ENCODE data around the gene PLS3. TPM values are rescaled to one million over a fixed set of nuclear protein-coding genes. Genes with fewer than 3 reads are reported as not detected.

Gene PLS3
- total and polyA plus RNA-seq, 8 donors, result 186 to 354 (median 300) TPM

DNA sequence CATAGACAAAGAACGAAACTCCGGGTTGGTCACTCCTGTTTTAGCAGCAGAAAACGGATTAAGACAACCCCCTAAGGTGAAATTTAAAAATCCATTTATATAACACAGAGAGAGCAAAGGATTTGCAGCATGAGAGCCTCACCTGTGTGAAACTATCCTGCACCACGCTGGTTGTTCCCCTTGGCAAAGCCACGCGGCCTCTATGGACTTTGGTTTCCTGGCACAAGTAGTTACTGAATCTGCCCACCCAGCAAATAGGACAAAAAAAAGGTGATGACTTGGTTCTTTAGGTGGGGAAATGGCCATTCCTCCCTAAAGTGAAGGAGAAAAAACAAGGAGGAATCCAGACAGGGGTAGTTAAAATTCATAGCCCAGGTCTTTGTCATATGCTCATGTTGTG is 133.1 kb downstream of the PLS3 start:
- TF ChIP-seq, protein P1, sequence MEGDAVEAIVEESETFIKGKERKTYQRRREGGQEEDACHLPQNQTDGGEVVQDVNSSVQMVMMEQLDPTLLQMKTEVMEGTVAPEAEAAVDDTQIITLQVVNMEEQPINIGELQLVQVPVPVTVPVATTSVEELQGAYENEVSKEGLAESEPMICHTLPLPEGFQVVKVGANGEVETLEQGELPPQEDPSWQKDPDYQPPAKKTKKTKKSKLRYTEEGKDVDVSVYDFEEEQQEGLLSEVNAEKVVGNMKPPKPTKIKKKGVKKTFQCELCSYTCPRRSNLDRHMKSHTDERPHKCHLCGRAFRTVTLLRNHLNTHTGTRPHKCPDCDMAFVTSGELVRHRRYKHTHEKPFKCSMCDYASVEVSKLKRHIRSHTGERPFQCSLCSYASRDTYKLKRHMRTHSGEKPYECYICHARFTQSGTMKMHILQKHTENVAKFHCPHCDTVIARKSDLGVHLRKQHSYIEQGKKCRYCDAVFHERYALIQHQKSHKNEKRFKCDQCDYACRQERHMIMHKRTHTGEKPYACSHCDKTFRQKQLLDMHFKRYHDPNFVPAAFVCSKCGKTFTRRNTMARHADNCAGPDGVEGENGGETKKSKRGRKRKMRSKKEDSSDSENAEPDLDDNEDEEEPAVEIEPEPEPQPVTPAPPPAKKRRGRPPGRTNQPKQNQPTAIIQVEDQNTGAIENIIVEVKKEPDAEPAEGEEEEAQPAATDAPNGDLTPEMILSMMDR (IDR thresholded peaks at IDR 0.05), result no peak
- no peak overlapping the region for H3K27ac ChIP-seq
- H3K27me3 ChIP-seq, result peaks cover 0 to 5% of the 10 kb centered on the region in 2 donors
- H3K4me3 ChIP-seq, result no peak overlapping the region
- no peaks in the 10 kb centered on the region for H3K4me1 ChIP-seq
- DNase-seq (no peak), ATAC-seq (no peak)
- H3K9me3 ChIP-seq, result no peaks in the 10 kb centered on the region
- H3K36me3 ChIP-seq, result no peaks in the 10 kb centered on the region
- intact Hi-C loops (cut with DNase I), result no loop called here

DNA sequence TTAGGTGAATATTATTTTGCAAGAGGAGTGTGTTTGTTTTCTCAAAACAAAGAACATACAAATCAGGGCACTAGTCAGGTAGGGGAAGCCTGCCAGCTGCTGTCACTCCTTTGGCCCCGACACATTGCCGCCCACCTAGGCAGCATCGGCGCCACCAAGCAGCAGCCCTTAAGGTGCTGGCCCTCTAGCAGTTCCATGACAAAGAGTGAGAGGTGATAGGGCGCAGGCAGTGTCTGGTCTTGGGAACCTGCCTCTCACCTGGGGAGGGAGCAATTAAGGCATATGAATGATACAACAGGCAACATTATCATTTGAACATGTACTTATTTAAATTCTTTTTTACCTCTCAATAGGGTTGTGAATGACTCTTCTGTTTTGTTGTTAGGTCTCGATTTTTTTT is 135.1 kb downstream of the PLS3 start:
- Histone ChIP-seq H3K4me1 (no peaks in the 10 kb centered on the region), H3K27me3 (peaks cover 0 to 5% of the 10 kb centered on the region in 2 donors), H3K4me3 (no peak overlapping the region), H3K9me3 (no peaks in the 10 kb centered on the region), H3K36me3 (no peaks in the 10 kb centered on the region), H3K27ac (no peak overlapping the region)
- intact Hi-C loops (cut with DNase I), result no loop called here
- TF ChIP-seq, protein P1 (IDR thresholded peaks at IDR 0.05), result no peak
- no peak for DNase-seq
- ATAC-seq, result no peak

DNA sequence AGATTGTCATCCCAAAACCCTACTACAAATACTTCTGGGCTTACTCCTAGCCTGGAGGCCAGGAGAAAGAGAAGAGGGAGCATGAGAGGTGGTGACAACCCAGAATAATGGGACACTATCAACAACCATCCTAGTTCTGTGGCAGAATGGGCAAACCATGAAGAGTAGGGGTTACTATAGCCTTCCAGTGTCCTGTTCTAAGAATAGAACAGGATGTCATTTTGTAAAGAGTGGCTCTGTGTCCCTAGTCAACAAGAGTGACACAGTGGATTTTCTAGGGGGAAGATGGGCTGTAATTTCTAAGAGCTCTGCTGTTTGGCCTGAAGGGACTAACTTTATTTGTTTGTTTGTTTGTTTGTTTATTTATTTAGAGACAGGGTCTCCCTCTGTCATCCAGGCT is 136.0 kb downstream of the PLS3 start:
- DNase-seq (no peak), ATAC-seq (no peak)
- no peak overlapping the region for H3K27ac ChIP-seq
- no peaks in the 10 kb centered on the region for H3K4me1 ChIP-seq
- peaks cover 0 to 5% of the 10 kb centered on the region in 2 donors for H3K27me3 ChIP-seq
- H3K4me3 ChIP-seq, result no peak overlapping the region
- no peaks in the 10 kb centered on the region for H3K36me3 ChIP-seq
- TF ChIP-seq, protein P1 (IDR thresholded peaks at IDR 0.05), result no peak
- intact Hi-C loops (cut with DNase I), result no loop called here
- no peaks in the 10 kb centered on the region for H3K9me3 ChIP-seq

DNA sequence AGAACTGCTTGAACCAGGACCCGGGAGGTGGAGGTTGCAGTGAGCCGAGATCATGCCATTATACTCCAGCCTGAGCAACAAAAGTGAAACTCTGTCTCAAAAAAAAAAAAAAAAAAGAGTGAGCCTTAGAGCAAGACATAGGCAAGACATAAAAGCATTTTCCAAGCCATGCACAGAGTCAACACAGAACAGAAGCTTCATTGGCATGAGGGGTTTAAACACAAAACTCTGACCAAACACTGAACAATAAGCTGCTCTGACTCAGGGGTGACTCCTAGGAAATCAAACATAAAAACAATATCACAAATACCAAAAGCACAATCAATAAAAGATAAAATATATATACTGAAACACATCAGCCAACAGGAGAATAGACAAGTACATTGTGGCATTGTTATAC is 136.8 kb downstream of the PLS3 start:
- no peak for DNase-seq
- peaks cover 0 to 5% of the 10 kb centered on the region in 2 donors for H3K27me3 ChIP-seq
- intact Hi-C loops (cut with DNase I), result no loop called here
- TF ChIP-seq, protein P1 (IDR thresholded peaks at IDR 0.05), result no peak
- no peak for ATAC-seq
- H3K9me3 ChIP-seq, result no peaks in the 10 kb centered on the region
- no peaks in the 10 kb centered on the region for H3K4me1 ChIP-seq
- H3K36me3 ChIP-seq, result no peaks in the 10 kb centered on the region
- H3K27ac ChIP-seq, result no peak overlapping the region
- no peak overlapping the region for H3K4me3 ChIP-seq

Data from left lung (tissue), 10 donors.